Stimulated activated CD4-positive, alpha-beta T cell treated with anti-CD3 and anti-CD28 coated beads, Interleukin-4, amount 100 ng/mL, for 24 hours (primary cell): Measurements from ENCODE around the gene OTOG.

Experiments
- DNase-seq: peaks from one replicate; pipeline ENCODE4 v3.0.0-alpha.2; 2020

The OTOG gene

GRCh38 chr11:17653611-17654010 is 106.6 kb downstream of the OTOG start:
- DNase-seq, result no peak

- DNase-seq, result no peak
Measured at GRCh38 chr11:17655682-17656081, 108.6 kb downstream of the OTOG start.

GRCh38 chr11:17658211-17658610 is 111.2 kb downstream of the OTOG start:
- DNase-seq, result no peak

- no peak for DNase-seq
Measured at GRCh38 chr11:17668166-17668565, 121.1 kb downstream of the OTOG start.

GRCh38 chr11:17672469-17672868 is 125.4 kb downstream of the OTOG start:
- no peak for DNase-seq

- no peak for DNase-seq
Measured at GRCh38 chr11:17673951-17674350, 126.9 kb downstream of the OTOG start.

GRCh38 chr11:17682848-17683247 is 135.8 kb downstream of the OTOG start:
- DNase-seq, result no peak

GRCh38 chr11:17683377-17684161 is 136.5 kb downstream of the OTOG start:
- no peak for DNase-seq

GRCh38 chr11:17684550-17684949 is 137.5 kb downstream of the OTOG start:
- no peak for DNase-seq

- DNase-seq, result no peak
Measured at GRCh38 chr11:17686231-17686980, 139.3 kb downstream of the OTOG start.

- no peak for DNase-seq
Measured at GRCh38 chr11:17687946-17688670, 141.0 kb downstream of the OTOG start.

GRCh38 chr11:17691550-17691949 is 144.5 kb downstream of the OTOG start:
- no peak for DNase-seq

- no peak for DNase-seq
Measured at GRCh38 chr11:17691976-17692375, 144.9 kb downstream of the OTOG start.

GRCh38 chr11:17692931-17693330 is 145.9 kb downstream of the OTOG start:
- DNase-seq, result no peak

- DNase-seq, result no peak
Measured at GRCh38 chr11:17693531-17693930, 146.5 kb downstream of the OTOG start.

GRCh38 chr11:17694494-17695110 is 147.5 kb downstream of the OTOG start:
- no peak for DNase-seq

GRCh38 chr11:17695454-17696441 is 148.7 kb downstream of the OTOG start:
- no peak for DNase-seq

- DNase-seq, result no peak
Measured at GRCh38 chr11:17696741-17697140, 149.7 kb downstream of the OTOG start.
